Kidney tubule cell (primary cell): ENCODE data around the gene ZNF77.
"Not testable (repeated sequence)": the region's sequence is repeated elsewhere in the genome, so short reads cannot be mapped to it uniquely, and the experiment has no call there.

Experiments
- DNase-seq: peaks from one replicate; pipeline ENCODE4 v3.0.0-alpha.2; 2018; ENCODE audit warnings: low spot score

The ZNF77 gene

DNA sequence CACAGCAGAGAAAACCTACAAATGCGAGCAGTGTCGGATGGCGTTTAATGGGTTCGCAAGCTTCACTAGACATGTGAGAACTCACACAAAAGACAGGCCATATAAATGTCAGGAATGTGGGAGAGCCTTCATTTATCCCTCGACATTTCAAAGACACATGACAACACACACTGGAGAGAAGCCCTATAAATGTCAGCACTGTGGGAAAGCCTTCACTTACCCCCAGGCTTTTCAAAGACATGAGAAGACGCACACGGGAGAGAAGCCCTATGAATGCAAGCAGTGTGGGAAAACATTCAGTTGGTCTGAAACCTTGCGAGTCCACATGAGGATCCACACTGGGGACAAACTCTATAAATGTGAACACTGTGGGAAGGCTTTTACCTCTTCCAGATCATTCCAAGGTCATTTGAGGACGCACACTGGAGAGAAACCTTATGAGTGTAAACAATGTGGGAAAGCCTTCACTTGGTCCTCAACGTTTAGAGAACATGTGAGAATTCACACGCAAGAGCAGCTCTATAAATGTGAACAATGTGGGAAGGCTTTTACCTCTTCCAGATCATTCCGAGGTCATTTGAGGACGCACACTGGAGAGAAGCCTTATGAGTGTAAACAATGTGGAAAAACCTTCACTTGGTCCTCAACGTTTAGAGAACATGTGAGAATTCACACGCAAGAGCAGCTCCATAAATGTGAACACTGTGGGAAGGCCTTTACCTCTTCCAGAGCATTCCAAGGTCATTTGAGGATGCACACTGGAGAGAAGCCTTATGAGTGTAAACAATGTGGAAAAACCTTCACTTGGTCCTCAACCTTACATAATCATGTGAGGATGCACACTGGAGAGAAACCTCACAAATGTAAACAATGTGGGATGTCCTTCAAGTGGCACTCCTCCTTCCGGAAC, 27.2 kb downstream of the ZNF77 start:
- no peak for DNase-seq

DNA sequence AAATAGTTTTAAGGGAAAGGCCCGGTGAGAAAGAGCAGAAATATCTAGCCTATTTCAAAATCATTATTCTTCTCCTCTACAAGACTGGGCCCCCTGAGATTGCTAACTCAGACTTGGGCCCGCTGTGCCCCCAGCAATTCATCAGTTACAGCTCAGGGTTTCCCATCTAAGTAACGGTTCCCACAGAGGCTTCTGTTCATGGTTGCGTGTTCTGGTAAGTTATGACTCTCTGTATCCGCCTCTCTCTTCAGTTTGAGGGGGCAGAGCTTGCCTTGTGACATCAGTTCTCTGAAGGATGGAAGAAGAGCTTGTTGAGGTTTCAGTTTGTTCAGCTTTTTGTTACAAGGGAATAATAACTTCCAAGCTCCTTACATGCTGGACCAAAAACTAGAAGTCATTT, 32.5 kb downstream of the ZNF77 start:
- DNase-seq: no peak

DNA sequence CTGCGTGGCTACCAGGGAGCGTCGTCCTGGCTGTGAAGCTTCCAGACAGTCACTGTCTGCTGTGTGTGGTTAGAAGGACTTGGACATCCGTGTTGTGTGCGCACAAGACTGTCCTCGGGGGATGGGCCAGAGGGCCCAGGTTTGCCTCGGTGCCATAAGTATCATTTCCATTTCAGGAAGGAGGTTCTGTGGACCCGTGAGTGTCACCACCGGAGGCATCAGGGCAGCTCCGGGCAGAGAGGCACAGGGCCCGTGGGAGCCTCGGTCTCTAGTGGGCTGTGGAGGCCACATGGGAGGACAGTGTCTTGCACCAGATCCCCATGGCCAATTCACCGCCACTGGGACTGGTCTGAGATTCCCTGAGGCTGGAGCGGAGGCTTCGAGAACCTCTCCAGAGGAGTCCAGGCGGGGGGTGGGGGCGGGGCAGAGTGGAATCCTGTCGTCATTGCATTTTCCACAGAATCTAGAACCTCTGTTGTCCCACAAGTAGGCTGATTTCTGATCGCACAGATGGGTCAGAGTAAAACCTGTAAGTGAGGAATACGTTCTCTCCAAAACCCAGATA, 38.1 kb downstream of the ZNF77 start:
- DNase-seq: no peak

DNA sequence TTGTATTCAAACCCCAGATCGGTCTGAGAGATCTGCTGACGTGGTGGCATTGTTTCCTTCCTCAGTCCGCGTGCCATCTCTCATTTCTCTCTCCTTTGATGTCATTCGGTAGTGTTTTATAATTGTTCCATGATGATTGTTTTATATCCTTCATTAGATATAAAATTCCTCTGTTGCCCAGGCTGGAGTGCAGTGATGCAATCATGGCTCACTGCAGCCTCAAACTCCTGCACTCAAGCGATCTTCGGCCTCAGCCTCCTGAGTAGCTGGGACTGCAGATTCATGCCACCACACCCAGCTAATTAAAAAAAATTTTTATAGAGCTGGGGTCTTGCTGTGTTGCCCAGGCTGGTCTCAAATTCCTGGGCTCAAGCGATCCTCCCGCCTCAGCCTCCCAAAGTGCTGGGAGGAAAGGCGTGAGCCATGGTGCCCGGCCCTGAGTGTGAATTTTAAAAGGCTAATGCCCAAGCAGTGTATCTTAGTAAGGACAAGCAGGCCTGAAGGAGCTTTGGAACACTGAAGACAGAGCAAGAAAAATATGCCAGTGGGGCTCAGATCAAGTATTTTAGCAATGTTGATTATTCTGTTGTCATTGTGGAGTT, 38.8 kb downstream of the ZNF77 start:
- no peak for DNase-seq

DNA sequence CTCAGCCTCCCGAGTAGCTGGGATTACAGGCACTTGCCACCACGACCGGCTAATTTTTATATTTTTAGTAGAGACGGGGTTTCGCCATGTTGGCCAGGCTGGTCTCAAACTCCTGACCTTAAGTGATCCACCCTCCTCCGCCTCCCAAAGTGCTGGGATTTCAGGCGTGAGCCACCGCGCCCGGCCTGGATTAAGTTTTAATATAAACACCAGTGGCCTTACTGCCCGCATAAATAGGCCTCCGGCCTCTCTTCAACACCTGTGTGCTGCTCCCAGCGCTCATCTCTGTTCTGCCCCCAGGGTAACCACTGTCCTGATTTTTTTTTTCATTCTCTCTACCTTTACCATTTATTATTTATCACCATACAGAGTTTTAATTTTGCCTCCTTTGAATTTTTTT, 41.4 kb downstream of the ZNF77 start:
- not testable (repeated sequence) for DNase-seq

DNA sequence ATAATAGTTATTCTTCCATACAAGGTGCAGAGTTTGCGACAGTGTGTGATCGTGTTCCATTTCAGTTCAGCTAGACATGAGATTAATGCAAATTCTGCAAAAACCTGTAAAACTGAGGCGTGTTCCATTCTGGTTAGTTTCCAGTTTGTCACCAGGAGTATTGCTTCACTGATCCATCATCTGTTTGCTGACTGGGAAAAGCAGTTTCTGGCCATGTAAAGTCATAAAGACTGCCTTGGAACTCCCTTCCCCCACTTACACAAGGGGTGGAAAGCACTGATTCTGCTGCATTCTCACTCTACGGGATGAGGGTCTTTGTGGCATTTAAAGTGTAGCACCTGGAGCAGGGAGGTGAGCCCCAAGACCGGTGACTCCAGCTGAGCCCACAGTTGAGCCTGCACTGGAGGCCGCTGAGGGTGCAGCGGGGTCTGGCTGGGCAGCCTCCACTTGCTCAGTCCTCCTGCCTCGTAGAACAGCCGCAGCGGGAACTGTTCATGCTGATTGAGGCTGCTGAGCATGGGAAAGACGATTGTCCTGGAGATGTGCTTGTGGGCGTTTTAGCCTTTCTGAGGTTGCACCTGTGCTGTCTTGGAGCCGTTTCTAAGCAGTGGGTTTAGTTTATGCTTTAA, 42.1 kb downstream of the ZNF77 start:
- DNase-seq: no peak

DNA sequence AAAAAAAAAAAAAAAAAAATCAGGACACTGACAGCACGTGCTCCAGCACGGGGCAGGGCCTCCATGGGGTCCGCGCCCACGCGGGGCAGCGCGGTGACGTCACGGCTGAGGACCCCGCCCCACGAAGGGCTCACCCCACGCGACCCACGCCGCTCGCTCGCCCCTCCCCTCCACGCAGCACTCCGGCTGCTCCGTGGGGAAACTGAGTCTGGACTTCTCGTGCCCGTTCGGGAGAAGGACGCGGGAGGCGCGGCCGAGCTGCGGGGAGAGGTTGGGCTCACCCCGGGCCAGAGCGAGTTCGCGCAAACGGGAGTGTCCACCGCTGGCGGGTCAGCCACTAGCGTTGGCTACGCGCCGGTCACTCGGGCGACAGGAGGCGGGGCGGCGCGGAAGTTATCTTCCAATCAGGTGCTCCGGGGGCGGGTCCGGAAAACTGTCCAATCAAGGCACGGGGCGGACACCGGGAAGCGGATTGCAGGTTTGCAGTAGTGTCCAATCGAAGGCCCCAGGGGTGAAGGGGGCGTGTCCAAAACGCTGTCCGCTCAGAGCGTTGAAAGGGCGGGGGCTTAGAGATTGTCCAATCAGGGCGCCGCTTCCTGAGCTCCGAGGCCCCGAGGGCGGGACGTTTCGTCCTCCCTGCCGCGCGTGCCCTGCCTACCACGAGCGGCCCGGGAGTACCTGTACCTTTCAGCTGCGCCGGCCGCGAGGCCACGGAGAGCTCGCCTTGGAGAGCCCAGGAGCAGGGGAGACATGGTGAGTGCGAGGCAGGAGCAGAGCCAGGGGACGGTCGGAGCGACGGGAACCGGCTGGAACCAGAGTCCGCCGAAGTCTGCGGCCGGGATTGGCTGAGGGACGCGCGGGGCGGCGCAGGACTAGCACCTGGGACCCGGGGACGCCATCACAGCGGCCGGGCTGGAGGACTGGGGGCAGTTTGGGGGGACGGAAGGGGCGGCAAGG, 44.2 kb downstream of the ZNF77 start, which contains the start of gene ZNF57:
Gene ZNF57, plus strand, starts transcription at position 633 of the 957 bp plus-strand sequence. Its CDS starts 118 bp downstream, at position 751.
- DNase-seq: peak; percentile 99

DNA sequence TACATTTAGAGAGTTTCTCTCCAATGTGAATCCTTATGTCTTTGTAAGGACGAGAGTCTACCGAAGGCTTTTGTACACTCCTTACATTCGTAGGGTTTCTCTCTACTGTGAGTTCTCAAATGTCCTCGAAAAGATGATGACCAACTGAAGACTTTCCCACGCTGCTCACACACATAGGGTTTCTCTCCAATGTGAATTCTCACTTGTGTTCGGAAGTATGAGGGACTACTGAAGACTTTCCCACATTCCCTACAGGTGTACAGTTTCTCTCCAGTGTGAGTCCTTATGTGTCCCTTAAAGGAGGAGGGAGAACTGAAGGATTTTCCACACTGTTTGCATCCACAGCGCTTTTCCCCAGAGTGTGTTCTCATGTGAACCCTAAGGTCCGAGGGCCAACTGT, 48.1 kb downstream of the ZNF77 start:
- DNase-seq: no peak

DNA sequence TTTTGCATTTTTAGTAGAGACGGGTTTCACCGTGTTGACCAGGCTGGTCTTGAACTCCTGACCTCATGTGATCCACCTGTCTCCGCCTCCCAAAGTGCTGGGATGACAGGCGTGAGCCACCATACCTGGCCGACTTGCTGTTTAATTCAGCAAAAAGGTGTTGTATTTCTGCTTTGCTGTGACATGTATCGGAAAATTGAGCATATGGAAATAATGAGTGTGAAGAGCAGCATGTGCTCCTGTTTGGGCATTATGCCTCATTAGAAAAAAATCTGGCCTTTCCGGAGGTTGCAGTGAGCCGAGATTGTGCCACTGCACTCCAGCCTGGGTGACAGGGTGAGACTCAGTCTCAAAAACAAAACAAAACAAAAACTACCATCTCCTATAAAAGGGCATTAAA, 54.2 kb downstream of the ZNF77 start:
- DNase-seq: not testable (repeated sequence)

DNA sequence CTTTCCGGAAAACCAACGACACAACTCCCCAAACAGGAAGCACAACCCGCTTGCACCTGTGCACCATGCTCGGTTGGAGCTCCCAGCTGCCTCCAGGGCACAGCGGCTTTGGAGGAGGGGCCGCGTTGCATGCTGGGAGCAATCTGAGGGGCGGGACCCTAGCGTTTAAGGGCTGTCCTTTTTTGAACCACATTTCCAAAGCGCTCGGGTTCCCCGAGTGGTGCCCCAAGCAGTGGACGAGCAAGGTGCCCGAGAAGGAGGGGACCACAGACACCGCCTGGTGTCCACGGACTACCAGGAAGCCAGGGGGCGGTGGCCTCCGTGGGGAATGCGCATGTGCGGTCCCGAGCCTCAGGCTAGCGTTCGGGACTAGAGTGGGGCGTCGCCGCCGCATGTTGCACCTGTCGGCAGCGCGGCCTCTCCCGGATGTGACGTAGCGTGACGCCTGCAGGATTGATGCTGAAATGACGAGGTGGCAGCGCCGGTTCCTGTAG, 56.0 kb downstream of the ZNF77 start:
- no peak for DNase-seq

DNA sequence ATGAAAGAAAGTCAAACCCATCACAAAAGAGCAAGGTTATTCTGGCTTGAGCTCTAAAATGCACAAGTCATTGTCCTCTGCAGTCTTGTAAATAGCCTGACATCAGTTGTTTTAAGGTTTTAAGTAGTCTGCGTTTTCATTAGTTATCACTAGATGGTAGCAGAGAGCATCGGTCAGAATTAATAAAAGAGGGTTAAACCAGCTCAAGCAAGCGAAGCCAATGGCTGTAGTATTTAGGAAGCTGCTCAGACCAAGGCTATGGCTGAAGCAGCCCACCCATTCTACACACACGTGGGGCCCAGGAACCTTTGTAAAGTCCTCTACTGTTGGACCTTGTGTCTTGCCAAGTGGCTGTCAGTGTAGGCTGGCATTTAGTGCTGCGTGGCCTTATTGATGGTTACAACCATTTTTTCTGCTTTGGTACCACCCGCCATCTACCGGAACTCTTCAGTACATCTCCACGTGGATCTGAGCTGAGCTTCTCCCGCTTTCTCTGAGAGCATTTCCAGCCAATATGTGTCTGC, 57.3 kb downstream of the ZNF77 start:
- peak; percentile 69 for DNase-seq

DNA sequence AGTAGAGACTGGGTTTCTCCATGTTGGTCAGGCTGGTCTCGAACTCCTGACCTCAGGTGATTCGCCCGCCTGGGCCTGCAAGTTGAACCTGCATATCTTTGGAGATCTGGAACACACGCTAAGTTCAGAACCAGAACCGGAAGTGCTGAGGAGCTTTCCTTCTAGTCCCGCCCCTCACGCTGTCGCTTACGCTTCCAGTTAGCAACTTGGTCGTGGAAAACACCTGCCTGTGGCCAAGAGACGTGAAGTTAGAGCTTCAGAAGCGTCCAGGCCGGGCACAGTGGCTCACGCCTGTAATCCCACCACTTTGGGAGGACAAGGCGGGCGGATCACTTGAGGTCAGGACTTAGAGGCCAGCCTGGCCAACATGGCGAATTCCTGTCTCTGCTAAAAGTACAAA, 59.0 kb downstream of the ZNF77 start:
- no peak for DNase-seq

DNA sequence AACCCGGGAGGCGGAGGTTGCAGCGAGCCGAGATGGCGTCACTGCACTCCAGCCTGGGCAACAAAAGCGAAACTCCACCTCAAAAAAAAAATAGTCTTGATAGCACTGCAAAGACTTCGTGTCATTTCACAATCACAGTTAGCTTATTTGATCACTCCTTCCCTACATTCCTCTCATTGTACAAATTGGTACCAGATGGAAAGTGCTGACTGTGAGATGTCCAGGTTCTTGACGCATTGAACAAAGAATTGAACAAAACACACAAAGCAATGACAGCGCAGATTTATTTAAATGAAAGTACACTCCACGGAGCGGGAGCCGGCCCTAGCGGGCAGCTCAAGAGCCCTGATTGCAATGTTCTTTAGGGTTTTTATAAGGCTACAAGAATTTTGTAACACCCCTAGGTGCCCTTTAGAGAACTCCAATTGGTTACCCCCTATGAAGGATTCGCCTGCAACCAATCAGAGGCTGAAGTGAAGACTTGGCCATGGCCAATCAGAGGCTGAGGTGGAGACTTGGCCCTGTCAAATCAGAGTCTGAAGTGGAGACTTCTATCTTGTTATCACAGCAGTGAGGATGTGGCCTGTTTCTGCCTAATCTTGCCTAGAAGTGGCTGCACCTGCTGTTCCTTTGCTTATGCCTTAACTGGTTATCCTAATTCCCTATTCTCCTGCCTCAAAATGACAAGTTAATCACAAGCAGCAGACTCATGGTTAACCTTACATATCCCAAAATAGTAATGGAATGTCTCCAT, 60.9 kb downstream of the ZNF77 start:
- no peak for DNase-seq
